AG09309 (cell line): ENCODE data around the gene CD22.

Experiments used
- DNase-seq: peaks from one replicate; pipeline ENCODE4 v3.0.0-alpha.2; 2010; ENCODE audit warnings: low read depth
- H3K4me3 ChIP-seq: 2 replicates; pipeline ENCODE4 v1.5.1; 2011; ENCODE audit warnings: mild to moderate bottlenecking, low read depth, low read length, moderate library complexity; ENCODE audit not compliant: control insufficient read depth
- CTCF ChIP-seq: IDR thresholded peaks from 2 replicates; pipeline ENCODE4 v1.5.1; 2011; ENCODE audit warnings: mild to moderate bottlenecking, low read depth, low read length, inconsistent platforms; ENCODE audit not compliant: insufficient read depth, control insufficient read depth; ENCODE audit errors: missing control alignments

CD22 gene

GRCh38 chr19:35287713-35288112, 41.3 kb upstream of the CD22 start:
- TF ChIP-seq CTCF: no peak
- DNase-seq: no peak
- no peak overlapping the region for H3K4me3 ChIP-seq

DNA sequence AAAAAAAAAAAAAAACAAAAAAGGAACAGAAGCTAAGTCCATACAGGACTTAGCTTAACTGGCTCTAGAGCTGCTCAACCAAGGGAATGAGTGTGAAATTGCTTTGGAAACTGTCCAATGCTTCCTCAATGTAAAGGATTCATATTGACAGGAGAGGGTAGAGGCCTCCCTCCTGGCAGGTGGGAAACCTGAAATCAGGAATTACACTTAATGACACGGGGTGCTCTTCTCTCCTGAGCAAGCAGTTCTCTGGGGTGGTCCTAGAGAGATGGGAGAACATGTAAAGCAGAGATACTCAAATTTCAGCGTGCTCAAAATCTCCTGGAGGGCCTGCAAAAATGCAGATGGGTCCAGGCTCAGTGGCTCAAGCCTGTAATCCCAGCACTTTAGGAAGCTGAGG, 40.7 kb upstream of the CD22 start:
- no peak for TF ChIP-seq CTCF
- no peak overlapping the region for H3K4me3 ChIP-seq
- DNase-seq: no peak

DNA sequence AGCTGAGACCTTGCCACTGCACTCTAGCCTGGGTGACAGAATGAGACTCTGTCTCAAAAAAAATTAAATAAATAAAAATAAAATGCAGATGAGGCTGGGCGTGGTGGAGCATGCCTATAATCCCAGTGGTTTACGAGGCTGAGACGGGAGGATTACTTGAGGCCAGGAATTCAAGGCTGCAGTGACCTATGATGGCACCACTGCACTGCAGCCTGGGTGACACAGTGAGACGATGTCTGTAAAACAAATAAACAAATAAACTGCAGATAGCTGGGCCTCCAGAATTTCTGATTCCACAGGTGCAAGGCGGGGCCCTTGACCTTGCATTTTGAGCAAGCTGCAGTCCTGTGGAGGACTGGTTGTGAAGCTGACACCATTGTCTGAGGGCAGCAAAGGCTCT, 40.1 kb upstream of the CD22 start:
- no peak for DNase-seq
- no peak overlapping the region for H3K4me3 ChIP-seq
- no peak for TF ChIP-seq CTCF

DNA sequence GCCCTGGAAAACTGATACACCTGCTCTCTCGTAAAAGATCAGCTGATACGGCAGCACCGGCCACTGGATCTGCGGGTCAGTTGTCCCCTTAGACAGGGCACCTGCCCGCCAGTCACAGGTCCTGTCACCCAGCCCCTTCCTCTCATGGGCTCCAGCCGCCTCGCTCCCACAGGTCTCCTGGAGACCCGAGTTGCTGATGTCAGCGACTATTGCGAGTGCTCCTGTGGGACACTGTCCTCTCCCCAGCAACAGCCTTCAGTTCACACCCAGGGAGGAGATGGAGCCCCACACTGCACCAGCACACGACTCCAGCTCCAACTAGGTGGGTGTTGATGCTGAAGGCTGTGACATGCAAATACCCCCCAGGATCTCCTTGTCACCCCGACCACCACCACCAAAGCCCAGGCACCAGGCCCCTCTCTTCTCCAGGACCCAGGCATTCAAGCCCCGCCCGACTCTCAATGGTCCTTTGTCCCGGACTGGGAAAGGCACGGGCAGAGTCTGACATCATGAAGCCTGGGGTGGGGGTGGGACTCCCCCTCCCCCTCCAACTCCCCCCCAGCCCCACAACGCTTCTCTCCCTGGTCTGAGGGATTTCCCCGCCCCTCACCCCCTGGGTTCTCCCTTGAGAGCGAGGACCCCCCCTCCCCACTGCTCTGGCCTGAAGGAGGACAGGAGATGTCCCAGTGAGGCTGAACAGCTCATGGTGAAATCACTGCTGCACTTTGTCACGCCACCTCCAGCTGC, 38.4 kb upstream of the CD22 start:
- no peak overlapping the region for H3K4me3 ChIP-seq
- TF ChIP-seq CTCF: no peak
- DNase-seq: no peak

GRCh38 chr19:35291259-35291658, 37.7 kb upstream of the CD22 start:
- no peak overlapping the region for H3K4me3 ChIP-seq
- no peak for DNase-seq
- TF ChIP-seq CTCF: no peak

DNA sequence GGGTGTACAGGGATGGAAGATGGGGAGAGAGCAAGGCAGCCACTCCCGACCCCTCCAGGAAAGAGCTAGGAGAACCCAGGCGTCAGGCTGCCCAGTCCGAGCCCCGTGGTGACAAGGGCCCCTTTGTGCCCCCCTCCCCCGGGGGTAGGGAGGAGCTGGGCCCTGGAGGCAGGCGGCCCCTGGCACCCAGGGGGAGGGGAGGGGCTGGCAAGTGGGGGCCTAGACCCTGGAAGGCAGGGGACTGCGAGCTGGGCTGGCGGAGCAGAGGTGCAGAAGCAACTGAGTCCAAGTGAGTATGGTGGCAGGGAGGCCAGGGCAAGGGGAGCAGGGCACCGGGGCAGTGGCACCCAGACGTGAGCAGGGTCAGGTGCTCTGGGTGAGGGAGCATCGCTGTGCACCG, 37.1 kb upstream of the CD22 start, which contains the start of gene MAG:
Gene MAG (plus strand): TSS at position 246 of the 400 bp plus-strand sequence. CDS start 3,248 bp downstream, outside the sequence.
- no peak within 1 kb of the TSS for H3K4me3 ChIP-seq
- no peak for DNase-seq
- no peak for TF ChIP-seq CTCF
